GM10266 (cell line): ENCODE data around the gene HOXC6.
A peak's percentile ranks its signal among the peaks of the same experiment; 100 is the strongest.
"Not testable (repeated sequence)": the region's sequence is repeated elsewhere in the genome, so short reads cannot be mapped to it uniquely, and the experiment has no call there.

Source experiments
- DNase-seq: peaks from one replicate; pipeline ENCODE4 v3.0.0; 2012; ENCODE audit errors: extremely low spot score
- CTCF ChIP-seq: IDR thresholded peaks from 2 replicates; pipeline ENCODE4 v1.5.1; 2012; ENCODE audit warnings: mild to moderate bottlenecking, low read depth; ENCODE audit not compliant: control insufficient read depth, insufficient read depth; ENCODE audit errors: missing control alignments

Gene HOXC6

GRCh38 chr12:54038871-54039414, 10.7 kb downstream of the HOXC6 start:
- no peak for DNase-seq
- no peak for TF ChIP-seq CTCF

DNA sequence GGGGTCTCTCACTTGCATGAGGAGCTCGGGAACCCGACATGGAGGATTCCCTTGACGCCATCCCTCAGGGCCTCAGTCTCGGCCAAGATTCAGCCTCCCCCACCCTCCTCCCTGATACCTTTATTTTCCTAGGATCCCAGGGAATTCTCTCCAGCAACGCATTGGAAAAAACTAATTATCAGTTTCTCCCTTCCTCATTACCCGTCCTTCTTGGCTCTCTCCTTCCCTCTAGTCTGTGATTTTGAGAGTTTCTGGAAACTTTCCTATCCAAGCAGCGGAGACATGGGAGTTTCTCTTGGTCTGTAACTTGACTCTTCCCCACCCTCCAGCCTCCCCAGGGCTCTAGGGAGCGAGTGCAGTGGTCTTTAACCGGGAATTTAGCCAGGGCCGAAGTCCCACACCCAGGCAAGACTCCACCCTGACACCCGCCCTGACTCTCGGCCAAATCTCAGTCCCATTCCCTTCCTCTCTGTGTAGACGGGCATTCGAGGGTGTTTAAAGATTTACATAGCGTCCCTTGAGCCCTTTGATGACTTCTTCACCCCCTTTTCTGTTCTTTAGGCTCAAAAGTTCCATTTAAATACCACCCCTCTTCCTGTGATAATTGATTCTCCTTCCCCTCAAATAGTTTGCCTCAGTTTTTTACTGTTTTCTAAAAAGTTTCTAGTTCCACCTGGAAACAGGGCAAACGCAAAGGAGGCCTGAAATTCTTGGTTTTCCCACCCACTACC, 11.3 kb downstream of the HOXC6 start:
- no peak for TF ChIP-seq CTCF
- DNase-seq: no peak

GRCh38 chr12:54040148-54040494, 11.9 kb downstream of the HOXC6 start:
- TF ChIP-seq CTCF: no peak
- DNase-seq: peak; percentile 71

DNA sequence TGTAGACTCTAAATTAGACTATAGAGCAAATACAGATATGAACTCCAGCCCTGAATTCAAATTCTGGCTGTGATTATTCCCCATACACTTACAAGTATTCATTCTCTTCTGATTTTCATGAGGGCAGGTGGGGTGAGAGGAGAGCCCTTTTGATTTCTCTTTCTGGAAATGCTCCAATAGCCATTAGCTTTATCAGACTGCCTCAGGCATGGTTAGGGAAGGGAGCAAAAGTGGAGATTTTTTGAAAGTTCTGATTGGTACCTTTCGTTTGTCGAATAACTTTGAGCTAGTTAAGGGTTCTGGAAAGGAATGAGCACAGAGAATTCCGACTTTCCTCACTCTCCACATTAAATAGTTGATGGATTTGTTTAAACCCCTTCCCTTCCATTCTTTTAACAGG, 12.4 kb downstream of the HOXC6 start:
- DNase-seq: no peak
- TF ChIP-seq CTCF: no peak

GRCh38 chr12:54041097-54041690, 13.0 kb downstream of the HOXC6 start:
- DNase-seq: no peak
- TF ChIP-seq CTCF: no peak

DNA sequence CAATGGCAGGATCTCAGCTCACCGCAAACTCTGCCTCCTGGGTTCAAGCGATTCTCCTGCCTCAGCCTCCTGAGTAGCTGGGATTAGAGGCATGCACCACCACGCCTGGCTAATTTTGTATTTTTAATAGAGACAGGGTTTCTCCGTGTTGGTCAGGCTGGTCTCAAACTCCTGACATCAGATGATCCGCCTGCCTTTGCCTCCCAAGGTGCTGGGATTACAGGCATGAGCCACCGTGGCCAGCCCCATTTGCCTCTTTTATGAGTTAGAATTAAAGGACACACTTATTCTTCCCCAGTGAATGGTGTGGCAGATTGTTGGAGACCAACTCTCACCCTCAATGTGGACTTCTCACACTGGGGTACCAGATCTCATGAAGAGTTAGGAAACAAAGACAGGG, 13.8 kb downstream of the HOXC6 start:
- DNase-seq: not testable (repeated sequence)

GRCh38 chr12:54042970-54043853, 15.0 kb downstream of the HOXC6 start:
- no peak for DNase-seq
- no peak for TF ChIP-seq CTCF
